ENCODE measurements around the gene CD14.

CD14 gene

DNA sequence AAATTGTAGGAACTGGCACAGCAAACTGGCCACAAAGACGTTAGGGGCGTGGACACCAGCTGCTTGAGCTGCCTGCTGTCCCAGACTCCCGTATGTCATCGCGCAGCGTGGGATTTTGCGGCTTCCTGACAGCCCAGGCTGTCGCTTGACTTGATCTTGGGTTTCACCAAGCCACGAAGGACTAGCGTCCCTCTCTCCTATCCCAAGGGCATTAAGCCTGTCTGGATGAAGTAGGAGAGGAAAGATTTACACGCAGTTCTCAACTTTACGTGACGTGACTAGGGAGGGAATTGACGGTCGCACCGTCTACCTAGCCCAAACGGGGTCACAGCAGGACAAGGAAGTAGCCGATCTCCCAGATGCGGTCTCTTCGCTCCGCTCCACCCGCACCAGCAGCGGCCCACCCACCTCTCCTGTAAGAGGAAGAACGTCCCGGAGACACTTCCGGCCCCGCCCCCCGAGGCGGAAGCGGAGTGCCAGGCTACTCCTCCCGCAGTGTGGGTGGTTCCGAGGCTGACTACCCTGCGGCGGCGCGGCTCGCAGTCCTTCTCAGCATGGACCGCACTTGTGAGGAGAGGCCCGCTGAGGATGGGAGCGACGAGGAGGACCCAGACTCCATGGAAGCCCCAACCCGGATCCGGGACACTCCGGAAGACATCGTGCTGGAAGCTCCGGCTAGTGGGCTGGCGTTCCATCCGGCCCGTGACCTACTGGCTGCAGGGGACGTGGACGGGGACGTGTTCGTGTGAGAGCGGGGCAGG lies 31.6 kb upstream of the CD14 start, which contains the start of gene WDR55 (continued):
- TF ChIP-seq ZBTB48 (tag by site-specific recombination; IDR thresholded peaks at IDR 0.05), result no peak
- no peak for TF ChIP-seq ZNF354C (tag by site-specific recombination; IDR thresholded peaks at IDR 0.05; ENCODE audit: borderline replicate concordance, low read depth)
- TF ChIP-seq ZNF792 (tag by site-specific recombination; IDR thresholded peaks at IDR 0.05), result no peak
- no peak for TF ChIP-seq ZNF544 (tag by site-specific recombination; IDR thresholded peaks at IDR 0.05)
- TF ChIP-seq HOXD13 (CRISPR knock-in tag; IDR thresholded peaks at IDR 0.05; ENCODE audit: borderline replicate concordance), result no peak
- no peak for TF ChIP-seq ZNF529 (tag by site-specific recombination; IDR thresholded peaks at IDR 0.05; ENCODE audit: insufficient replicate concordance)
- TF ChIP-seq, protein P1, sequence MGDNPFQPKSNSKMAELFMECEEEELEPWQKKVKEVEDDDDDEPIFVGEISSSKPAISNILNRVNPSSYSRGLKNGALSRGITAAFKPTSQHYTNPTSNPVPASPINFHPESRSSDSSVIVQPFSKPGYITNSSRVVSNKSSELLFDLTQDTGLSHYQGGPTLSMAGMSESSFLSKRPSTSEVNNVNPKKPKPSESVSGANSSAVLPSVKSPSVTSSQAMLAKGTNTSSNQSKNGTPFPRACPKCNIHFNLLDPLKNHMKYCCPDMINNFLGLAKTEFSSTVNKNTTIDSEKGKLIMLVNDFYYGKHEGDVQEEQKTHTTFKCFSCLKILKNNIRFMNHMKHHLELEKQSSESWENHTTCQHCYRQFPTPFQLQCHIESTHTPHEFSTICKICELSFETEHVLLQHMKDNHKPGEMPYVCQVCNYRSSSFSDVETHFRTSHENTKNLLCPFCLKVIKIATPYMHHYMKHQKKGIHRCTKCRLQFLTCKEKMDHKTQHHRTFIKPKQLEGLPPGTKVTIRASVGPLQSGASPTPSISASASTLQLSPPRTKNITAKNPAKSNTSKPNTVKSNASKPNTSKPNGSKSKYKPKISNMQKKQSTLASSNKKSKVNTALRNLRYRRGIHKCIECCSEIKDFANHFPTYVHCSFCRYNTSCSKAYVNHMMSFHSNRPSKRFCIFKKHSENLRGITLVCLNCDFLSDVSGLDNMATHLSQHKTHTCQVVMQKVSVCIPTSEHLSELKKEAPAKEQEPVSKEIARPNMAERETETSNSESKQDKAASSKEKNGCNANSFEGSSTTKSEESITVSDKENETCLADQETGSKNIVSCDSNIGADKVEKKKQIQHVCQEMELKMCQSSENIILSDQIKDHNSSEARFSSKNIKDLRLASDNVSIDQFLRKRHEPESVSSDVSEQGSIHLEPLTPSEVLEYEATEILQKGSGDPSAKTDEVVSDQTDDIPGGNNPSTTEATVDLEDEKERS (tag by site-specific recombination; IDR thresholded peaks at IDR 0.05), result no peak
- TF ChIP-seq ZNF132 (tag by site-specific recombination; IDR thresholded peaks at IDR 0.05; ENCODE audit: borderline replicate concordance), result no peak
- TF ChIP-seq ZNF580 (tag by site-specific recombination; IDR thresholded peaks at IDR 0.05), result peak; percentile 84
- no peak for TF ChIP-seq ZNF830 (tag by site-specific recombination; IDR thresholded peaks at IDR 0.05; ENCODE audit: low read depth)
- peak; percentile 79; the same call in 1 of the 2 replicates for TF ChIP-seq ZNF2 (tag by site-specific recombination; IDR thresholded peaks at IDR 0.05)
- no peak for TF ChIP-seq ZNF776 (tag by site-specific recombination; IDR thresholded peaks at IDR 0.05; ENCODE audit: borderline replicate concordance)
- TF ChIP-seq ZNF404 (tag by site-specific recombination; IDR thresholded peaks at IDR 0.05), result no peak
- TF ChIP-seq, protein P2, sequence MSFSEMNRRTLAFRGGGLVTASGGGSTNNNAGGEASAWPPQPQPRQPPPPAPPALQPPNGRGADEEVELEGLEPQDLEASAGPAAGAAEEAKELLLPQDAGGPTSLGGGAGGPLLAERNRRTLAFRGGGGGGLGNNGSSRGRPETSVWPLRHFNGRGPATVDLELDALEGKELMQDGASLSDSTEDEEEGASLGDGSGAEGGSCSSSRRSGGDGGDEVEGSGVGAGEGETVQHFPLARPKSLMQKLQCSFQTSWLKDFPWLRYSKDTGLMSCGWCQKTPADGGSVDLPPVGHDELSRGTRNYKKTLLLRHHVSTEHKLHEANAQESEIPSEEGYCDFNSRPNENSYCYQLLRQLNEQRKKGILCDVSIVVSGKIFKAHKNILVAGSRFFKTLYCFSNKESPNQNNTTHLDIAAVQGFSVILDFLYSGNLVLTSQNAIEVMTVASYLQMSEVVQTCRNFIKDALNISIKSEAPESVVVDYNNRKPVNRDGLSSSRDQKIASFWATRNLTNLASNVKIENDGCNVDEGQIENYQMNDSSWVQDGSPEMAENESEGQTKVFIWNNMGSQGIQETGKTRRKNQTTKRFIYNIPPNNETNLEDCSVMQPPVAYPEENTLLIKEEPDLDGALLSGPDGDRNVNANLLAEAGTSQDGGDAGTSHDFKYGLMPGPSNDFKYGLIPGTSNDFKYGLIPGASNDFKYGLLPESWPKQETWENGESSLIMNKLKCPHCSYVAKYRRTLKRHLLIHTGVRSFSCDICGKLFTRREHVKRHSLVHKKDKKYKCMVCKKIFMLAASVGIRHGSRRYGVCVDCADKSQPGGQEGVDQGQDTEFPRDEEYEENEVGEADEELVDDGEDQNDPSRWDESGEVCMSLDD (tag by site-specific recombination; IDR thresholded peaks at IDR 0.05), result no peak; the same call in 1 of the 2 replicates
- TF ChIP-seq PRDM1 (tag by site-specific recombination; IDR thresholded peaks at IDR 0.05), result no peak
- TF ChIP-seq, protein P3, sequence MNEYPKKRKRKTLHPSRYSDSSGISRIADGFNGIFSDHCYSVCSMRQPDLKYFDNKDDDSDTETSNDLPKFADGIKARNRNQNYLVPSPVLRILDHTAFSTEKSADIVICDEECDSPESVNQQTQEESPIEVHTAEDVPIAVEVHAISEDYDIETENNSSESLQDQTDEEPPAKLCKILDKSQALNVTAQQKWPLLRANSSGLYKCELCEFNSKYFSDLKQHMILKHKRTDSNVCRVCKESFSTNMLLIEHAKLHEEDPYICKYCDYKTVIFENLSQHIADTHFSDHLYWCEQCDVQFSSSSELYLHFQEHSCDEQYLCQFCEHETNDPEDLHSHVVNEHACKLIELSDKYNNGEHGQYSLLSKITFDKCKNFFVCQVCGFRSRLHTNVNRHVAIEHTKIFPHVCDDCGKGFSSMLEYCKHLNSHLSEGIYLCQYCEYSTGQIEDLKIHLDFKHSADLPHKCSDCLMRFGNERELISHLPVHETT (tag by site-specific recombination; IDR thresholded peaks at IDR 0.05), result no peak
- TF ChIP-seq ZBTB8A (tag by site-specific recombination; IDR thresholded peaks at IDR 0.05), result no peak
- TF ChIP-seq ZNF311 (tag by site-specific recombination; IDR thresholded peaks at IDR 0.05; ENCODE audit: borderline replicate concordance), result no peak
- TF ChIP-seq TCF7L2 (IDR thresholded peaks at IDR 0.05; ENCODE audit: borderline replicate concordance, low read depth, low read length), result no peak
- TF ChIP-seq ZNF23 (tag by site-specific recombination; IDR thresholded peaks at IDR 0.05; ENCODE audit: borderline replicate concordance), result no peak
- no peak for TF ChIP-seq ZNF138 (tag by site-specific recombination; IDR thresholded peaks at IDR 0.05; ENCODE audit: borderline replicate concordance)
- no peak for TF ChIP-seq MYNN (tag by site-specific recombination; IDR thresholded peaks at IDR 0.05; ENCODE audit: borderline replicate concordance)
- TF ChIP-seq ZNF121 (tag by site-specific recombination; IDR thresholded peaks at IDR 0.05), result no peak
- no peak for TF ChIP-seq ZSCAN16 (tag by site-specific recombination; IDR thresholded peaks at IDR 0.05)
- TF ChIP-seq ZNF426 (tag by site-specific recombination; IDR thresholded peaks at IDR 0.05), result no peak
- TF ChIP-seq ZNF19 (tag by site-specific recombination; IDR thresholded peaks at IDR 0.05; ENCODE audit: low read depth), result no peak
- no peak for TF ChIP-seq ZNF140 (tag by site-specific recombination; IDR thresholded peaks at IDR 0.05)
- no peak for TF ChIP-seq ZNF157 (tag by site-specific recombination; IDR thresholded peaks at IDR 0.05)
- TF ChIP-seq KLF8 (tag by site-specific recombination; IDR thresholded peaks at IDR 0.05), result peak; percentile 81
- no peak for TF ChIP-seq ZNF214 (tag by site-specific recombination; IDR thresholded peaks at IDR 0.05; ENCODE audit: borderline replicate concordance)
- TF ChIP-seq YY1 (tag by site-specific recombination; IDR thresholded peaks at IDR 0.05), result peak; percentile 16; the same call in 1 of the 2 replicates
- TF ChIP-seq ZNF248 (tag by site-specific recombination; IDR thresholded peaks at IDR 0.05), result no peak
- no peak for TF ChIP-seq ZNF514 (tag by site-specific recombination; IDR thresholded peaks at IDR 0.05)
- TF ChIP-seq ZNF701 (tag by site-specific recombination; IDR thresholded peaks at IDR 0.05), result no peak
- TF ChIP-seq ZNF146 (tag by site-specific recombination; IDR thresholded peaks at IDR 0.05), result no peak

Data from HEK293 (cell line).